Hepatic stellate cell (primary cell): ENCODE results near the gene ETV7.
"Not testable (repeated sequence)": the region's sequence is repeated elsewhere in the genome, so short reads cannot be mapped to it uniquely, and the experiment has no call there.

Experiments used
- DNase-seq: peaks from one replicate; pipeline ENCODE4 v3.0.0; 2011; ENCODE audit warnings: low spot score

The ETV7 gene

DNA sequence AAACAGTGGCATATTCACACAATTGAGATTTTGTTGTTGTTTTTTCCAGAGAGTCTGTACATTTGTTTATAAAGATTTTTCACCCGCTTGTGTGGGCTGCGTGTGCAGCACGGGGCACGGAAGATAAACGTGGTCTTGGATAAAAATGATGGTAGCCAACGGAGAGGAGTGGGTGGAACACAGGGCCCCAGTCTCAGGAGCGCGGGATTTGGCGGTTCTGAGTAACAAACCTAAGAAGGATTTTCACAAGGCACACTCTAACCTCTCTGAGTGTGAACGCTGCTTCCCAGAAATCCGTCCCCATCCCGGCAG lies 47.2 kb downstream of the ETV7 start:
- no peak for DNase-seq

DNA sequence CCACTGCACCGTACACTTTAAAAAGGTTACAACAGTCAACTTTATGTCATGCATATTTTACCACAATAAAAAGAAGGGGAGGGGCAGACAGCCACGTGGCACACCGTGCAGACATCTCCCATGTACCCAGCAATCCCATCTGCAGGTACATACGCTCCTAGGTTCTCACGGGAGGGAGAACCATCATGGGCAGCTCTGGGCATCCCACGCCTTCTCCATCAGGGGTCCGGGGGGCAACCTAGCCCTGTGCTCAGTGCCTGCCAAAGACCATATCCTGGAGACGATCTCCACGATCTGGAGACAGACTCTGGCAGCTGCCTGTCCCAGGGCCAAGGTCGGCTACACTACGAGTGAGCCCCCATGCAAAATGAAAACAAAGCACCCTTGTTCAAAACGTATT lies 48.3 kb downstream of the ETV7 start:
- no peak for DNase-seq

DNA sequence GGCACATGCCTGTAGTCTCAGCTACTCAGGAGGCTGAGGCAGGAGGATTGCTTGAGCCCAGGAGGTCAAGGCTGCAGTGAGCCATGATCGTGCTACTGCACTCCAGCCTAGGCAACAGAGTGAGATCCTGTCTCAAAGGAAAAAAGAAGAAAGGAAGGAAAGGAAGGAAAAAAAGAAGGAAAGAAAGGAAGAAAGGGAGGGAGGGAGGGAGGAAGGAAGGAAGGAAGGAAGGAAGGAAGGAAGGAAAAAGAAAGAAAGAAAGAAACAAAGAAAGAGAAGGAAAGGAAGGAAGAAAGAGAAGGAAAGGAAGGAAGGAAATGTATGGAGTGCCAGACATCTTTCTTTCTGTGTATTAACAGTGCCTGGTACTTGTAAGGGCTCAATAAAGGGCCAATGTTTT lies 49.2 kb downstream of the ETV7 start:
- not testable (repeated sequence) for DNase-seq

GRCh38 chr6:36337814-36338213 lies 49.7 kb downstream of the ETV7 start:
- DNase-seq: no peak

GRCh38 chr6:36336779-36337241 lies 50.7 kb downstream of the ETV7 start, which contains the start of gene BNIP5:
BNIP5 (minus strand) TSS chr6:36336888; CDS start chr6:36330690, 6,198 bp downstream.
- DNase-seq: no peak

DNA sequence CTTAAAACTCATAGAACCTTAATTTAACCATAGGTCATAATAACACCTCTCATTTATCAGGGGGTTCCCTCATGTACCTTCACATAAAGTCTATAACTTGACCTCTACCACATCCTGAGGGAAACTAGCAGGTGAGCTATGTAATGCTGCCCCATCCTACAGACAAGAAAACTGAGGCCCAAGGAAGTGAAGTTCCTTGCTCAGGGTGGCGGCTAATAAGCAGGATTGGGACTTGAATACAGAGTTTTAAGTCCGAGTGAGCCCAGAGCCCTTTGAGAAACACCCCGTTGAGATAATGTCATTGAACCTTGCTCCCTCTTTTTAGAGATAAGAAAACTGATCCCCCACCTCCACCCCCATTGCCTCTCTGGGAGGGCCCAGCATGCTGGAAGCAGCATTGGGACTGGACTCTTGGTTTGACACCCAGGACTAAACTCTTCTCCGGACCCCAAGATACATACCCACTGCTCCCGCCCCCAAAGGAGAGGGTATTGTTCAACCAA lies 51.2 kb downstream of the ETV7 start:
- no peak for DNase-seq

GRCh38 chr6:36335465-36336207 lies 51.8 kb downstream of the ETV7 start:
- DNase-seq: no peak

DNA sequence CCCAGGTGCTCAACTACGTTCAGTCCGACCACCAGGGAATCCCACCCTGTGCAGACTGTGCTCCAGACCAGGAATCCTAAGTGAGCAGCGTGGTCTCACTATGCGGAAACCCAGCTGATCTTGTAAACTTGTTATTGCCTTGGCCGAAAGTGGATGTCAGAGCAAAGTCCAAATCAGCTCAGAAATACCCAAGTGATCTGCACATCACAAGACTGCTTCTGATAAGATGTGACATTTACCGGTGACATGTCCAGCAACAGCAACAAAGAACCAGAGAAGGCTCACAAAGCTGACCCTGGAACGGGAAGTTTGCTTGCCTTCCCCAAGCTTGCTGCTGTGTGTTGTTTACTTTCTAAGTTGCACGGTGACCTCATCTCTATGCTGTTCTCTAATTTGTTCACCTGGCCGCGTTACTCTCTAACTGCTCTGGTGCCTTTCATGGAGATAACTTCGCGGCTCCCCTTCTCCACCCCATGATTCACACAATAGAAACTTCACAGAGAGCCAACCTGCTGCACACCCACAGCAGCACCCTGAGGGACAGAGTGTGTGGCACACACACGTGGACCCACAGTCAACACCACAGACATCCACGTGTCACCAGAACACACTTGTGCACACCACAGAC lies 52.5 kb downstream of the ETV7 start:
- DNase-seq: no peak

DNA sequence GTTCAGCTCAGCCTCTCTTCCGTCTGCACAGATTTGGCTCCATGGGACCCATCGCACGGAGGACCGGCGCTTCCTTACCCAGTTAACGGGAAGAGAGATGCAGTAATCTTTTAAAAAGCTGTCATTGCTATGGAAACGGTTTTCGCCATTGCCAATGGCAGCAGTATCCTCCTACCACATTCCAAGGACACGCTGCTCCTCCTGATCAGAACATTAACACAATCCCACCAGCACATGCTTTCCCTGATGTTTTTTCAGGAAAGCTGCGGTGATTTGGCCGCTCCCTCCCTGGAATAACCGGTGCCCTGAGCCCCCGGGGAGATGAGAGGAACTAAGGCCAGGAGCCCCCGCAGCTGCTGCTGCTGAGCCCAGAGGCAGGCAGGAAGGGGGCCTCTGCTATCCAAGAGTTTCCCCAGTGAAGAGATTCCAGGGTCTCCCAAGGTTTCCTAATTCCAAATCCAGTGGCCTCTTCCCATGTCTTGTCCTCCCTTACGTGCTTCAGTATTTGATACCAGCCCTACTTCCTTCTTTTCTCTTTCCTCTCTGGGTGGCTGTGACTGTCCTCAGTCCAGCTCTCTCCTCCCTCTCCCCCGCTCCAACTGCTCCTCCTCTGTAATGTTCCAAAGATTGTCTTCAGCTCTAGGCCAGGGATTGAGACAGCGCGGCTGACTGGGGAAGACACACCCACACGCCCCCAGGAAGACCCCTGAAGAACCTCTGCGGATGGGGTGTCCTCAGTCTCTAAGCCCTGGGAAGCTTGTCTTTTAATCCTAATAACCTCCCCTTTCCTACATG lies 53.3 kb downstream of the ETV7 start:
- no peak for DNase-seq

- DNase-seq: no peak
These were observed 54.1 kb downstream of the ETV7 start for GRCh38 chr6:36333171-36333895.

DNA sequence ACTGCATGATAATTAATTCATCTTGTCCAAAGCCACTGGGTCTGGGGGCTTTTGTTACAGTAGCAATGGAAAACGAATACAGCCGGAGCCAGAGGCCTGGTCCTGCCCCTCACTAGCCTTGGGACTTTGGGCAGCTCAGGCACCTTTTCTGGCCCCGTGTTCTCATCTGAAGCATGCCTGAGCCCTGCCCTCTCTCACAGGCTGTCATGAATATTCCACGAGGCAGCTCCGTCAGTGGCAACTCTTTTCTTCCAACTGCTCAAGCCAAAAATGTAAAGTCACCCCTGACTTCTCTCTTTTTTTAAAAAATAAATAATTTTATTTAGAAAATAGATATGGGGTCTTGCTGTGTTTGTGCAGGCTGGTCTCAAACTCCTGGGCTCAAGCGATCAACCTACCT lies 56.1 kb downstream of the ETV7 start:
- no peak for DNase-seq

DNA sequence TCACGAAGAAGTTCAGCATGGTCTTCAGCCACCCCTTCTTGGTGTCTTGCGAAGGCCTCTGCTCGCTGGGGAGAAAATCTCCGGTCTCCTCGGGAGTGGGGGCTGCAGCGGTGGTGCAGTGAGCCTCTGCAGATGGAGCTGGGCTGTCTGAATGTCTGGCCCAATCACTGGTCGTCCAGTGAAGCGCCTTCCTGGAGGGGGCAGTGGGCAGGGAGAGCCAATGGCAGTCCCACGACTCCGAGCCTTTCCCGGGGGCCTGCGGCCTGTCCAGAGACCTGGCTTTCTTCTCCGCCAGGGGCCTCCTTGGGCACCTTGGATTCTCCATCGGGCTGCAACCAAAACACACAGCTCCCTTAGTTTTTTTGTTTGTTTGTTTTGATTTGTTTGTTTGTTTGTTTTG lies 57.1 kb downstream of the ETV7 start:
- no peak for DNase-seq

DNA sequence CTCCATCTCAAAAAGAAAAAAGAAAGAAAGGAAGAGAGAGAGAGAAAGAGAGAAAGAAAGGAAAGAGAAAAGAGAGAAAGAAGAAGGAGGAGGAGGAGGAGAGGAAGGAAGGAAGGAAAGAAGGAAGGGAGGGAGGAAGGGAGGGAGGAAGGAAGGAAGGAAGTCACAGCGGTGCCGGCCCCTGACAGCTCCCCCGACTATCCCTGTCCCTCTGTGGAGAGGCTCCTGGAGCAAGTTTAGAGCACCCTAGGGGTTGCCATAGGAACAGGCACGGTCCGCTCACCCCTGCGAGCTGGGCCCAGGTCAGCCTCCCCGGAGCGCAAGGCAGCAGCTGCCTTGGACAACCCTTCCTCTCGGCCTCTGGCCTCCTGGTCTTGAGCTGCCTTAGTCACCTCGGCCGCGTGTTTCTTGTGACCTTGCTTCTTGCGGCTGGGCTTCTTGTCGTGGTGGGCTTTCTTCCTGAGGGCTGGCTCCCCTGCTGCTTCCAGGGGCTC lies 57.6 kb downstream of the ETV7 start:
- no peak for DNase-seq

DNA sequence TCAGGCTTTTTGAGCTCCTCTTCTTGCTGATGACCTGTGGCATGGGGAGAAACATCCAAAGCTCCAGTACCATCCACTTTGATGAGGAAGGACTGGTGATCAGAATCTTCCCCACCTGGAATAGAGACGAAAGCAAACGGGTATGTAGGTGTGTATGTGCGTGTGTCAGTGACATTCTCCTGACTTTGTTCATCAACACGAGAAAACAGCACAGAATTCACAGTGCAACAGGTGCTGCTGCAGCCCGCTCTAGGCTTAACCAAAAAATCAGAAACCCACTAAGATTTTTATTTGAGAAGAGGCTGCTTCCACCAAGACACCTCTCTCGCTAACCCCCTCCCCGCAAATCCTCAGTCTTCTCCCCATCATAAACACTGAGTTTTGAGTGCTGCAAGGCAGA lies 58.9 kb downstream of the ETV7 start:
- DNase-seq: no peak

DNA sequence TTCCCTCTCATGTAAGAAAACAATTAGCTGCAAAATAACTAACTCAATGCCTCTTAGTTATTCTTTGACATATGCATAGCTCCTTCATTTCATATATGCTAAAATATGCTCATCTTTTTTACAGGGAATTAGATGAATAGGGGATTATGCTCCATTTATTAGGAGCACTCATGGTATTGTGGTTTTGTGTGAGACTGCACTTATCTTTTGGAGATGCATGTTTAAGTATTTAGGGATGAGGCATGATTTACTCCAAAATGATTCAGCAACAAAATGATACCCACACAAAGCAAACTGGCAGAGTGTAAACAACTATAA lies 59.6 kb downstream of the ETV7 start:
- no peak for DNase-seq

- no peak for DNase-seq
These were observed 60.1 kb downstream of the ETV7 start for GRCh38 chr6:36327226-36327918.

- peak; percentile 19 for DNase-seq
These were observed 61.0 kb downstream of the ETV7 start for GRCh38 chr6:36326356-36326995.

GRCh38 chr6:36324715-36325114 lies 62.8 kb downstream of the ETV7 start:
- no peak for DNase-seq

DNA sequence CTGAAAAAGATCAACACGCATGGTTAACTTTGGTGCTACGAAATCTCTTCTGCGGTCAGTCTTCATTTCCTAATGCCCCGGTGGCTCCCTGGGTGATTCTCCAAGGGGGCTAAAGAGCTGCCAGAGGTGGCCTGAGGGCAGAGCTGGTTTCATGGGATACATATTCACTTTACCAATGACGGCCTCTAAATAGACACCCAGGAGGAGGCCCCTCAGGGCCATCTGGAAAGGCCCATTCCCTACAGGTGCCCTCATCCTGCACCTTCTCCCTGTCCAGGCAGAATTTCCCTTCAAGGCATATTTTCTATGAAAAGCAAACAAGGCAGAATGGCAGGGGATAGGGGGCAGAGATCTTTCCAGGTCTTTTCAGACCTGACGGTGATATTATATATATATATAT lies 63.3 kb downstream of the ETV7 start:
- DNase-seq: no peak

DNA sequence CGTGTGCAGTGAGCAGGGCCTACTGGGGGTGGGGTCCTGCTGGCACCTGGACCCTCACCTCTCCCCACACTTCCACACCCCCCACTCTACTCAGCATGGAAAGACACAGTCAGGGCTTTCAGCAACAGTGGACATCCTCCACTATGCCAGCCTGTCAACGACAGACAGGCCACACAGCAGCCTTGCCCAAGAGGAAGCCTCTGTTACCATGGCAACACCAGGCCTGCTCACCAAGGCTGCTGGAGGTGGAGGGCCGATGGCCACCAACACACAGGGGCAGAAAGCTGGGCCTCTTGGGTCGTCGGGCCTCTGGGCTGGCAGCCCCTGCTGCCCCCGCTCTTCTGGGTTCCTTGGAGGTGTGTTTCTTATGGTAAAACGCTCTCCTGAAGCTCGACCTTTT lies 64.4 kb downstream of the ETV7 start:
- no peak for DNase-seq

GRCh38 chr6:36322591-36322990 lies 64.9 kb downstream of the ETV7 start:
- no peak for DNase-seq
